Measurements from ENCODE around the gene RIMBP2.
"Not testable (repeated sequence)": the region's sequence is repeated elsewhere in the genome, so short reads cannot be mapped to it uniquely, and the experiment has no call there.

The RIMBP2 gene

DNA sequence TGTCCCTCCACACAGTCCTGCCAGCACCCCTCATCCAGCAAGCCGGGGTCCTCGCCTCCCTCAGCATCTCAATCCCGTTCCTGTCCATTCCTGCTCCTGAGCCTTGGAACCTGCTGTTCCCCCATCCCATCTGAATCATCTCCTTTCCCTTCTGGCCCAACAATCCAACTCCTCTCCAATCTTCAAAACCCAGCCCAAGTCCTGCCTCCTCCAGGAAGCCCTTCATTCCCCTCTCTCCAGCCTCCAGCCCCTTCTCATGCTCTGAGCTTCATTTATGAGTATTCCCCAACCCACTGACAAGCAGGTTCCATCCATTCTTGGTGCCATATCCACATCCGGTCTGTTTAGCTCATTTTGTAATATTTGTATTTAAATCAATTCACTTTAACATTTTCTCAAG lies 128.1 kb downstream of the RIMBP2 start:
- Histone ChIP-seq H3K4me1 (ENCODE audit: low read depth, poor library complexity, severe bottlenecking) (peaks cover 5% of the 10 kb centered on the region), H3K79me2 (ENCODE audit: insufficient read depth, low read depth) (no peaks in the 10 kb centered on the region), H3K4me2 (no peak overlapping the region), H3K36me3 (ENCODE audit: insufficient read depth) (no peaks in the 10 kb centered on the region), H3K27ac (no peak overlapping the region), H3K27me3 (ENCODE audit: insufficient read depth, low read depth) (no peaks in the 10 kb centered on the region), H3K4me3 (IDR thresholded peaks at IDR 0.05; ENCODE audit: insufficient read depth, low read depth, low read length) (no peak overlapping the region), H4K20me1 (ENCODE audit: insufficient read depth) (no peaks in the 10 kb centered on the region), H2AFZ (ENCODE audit: low read depth) (no peak overlapping the region), H3K9ac (no peak overlapping the region)
- TF ChIP-seq, protein P1, sequence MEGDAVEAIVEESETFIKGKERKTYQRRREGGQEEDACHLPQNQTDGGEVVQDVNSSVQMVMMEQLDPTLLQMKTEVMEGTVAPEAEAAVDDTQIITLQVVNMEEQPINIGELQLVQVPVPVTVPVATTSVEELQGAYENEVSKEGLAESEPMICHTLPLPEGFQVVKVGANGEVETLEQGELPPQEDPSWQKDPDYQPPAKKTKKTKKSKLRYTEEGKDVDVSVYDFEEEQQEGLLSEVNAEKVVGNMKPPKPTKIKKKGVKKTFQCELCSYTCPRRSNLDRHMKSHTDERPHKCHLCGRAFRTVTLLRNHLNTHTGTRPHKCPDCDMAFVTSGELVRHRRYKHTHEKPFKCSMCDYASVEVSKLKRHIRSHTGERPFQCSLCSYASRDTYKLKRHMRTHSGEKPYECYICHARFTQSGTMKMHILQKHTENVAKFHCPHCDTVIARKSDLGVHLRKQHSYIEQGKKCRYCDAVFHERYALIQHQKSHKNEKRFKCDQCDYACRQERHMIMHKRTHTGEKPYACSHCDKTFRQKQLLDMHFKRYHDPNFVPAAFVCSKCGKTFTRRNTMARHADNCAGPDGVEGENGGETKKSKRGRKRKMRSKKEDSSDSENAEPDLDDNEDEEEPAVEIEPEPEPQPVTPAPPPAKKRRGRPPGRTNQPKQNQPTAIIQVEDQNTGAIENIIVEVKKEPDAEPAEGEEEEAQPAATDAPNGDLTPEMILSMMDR (conservative IDR thresholded peaks at IDR 0.05; ENCODE audit: low read depth, low read length) = no peak

- H2AFZ ChIP-seq (ENCODE audit: low read depth); H3K79me2 ChIP-seq (ENCODE audit: insufficient read depth, low read depth); H3K27ac ChIP-seq; H3K4me3 ChIP-seq (IDR thresholded peaks at IDR 0.05; ENCODE audit: insufficient read depth, low read depth, low read length); H3K4me1 ChIP-seq (ENCODE audit: low read depth, poor library complexity, severe bottlenecking); H3K27me3 ChIP-seq (ENCODE audit: insufficient read depth, low read depth); H3K9ac ChIP-seq; H4K20me1 ChIP-seq (ENCODE audit: insufficient read depth); H3K4me2 ChIP-seq; H3K36me3 ChIP-seq (ENCODE audit: insufficient read depth): not testable (repeated sequence)
Measured at GRCh38 chr12:130584475-130584874, 131.6 kb downstream of the RIMBP2 start.

DNA sequence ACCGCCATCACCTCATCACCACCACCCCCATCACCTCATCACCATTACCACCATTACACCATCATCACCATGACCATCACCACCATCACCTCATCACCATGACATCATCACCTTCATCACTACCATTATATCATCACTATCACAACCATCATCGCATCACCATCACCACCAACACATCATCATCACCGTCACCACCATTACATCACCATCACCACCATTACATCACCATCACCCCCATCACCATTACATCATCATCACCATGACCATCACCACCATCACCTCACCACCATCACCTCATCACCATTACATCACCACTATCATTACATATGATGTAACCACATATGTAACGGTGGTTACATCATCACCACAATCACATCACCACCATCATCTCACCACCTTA lies 132.3 kb downstream of the RIMBP2 start:
- no peaks in the 10 kb centered on the region for H3K4me1 ChIP-seq (ENCODE audit: low read depth, poor library complexity, severe bottlenecking)
- no peaks in the 10 kb centered on the region for H3K79me2 ChIP-seq (ENCODE audit: insufficient read depth, low read depth)
- no peaks in the 10 kb centered on the region for H3K27me3 ChIP-seq (ENCODE audit: insufficient read depth, low read depth)
- H4K20me1 ChIP-seq (ENCODE audit: insufficient read depth) = no peaks in the 10 kb centered on the region
- no peak overlapping the region for H3K9ac ChIP-seq
- H2AFZ ChIP-seq (ENCODE audit: low read depth) = no peak overlapping the region
- H3K36me3 ChIP-seq (ENCODE audit: insufficient read depth) = no peaks in the 10 kb centered on the region
- H3K27ac ChIP-seq = no peak overlapping the region
- no peak overlapping the region for H3K4me2 ChIP-seq
- TF ChIP-seq, protein P1 (conservative IDR thresholded peaks at IDR 0.05; ENCODE audit: low read depth, low read length) = no peak
- H3K4me3 ChIP-seq (IDR thresholded peaks at IDR 0.05; ENCODE audit: insufficient read depth, low read depth, low read length) = no peak overlapping the region

DNA sequence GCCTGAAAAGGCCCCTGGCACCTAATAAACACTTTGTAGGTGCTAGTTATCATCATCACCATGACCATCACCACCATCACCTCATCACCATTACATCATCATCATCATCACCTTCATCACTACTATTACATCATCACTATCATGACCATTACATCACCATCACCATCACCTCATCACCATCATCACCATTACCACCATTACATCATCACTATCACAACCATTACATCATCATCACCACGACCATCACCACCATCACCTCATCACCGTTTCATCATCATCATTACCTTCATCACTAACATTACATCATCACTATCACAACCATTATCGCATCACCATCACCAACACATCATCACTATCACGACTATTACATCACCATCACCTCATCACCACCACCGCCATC lies 132.8 kb downstream of the RIMBP2 start:
- Histone ChIP-seq H3K79me2 (ENCODE audit: insufficient read depth, low read depth) (no peaks in the 10 kb centered on the region), H3K4me1 (ENCODE audit: low read depth, poor library complexity, severe bottlenecking) (no peaks in the 10 kb centered on the region), H3K36me3 (ENCODE audit: insufficient read depth) (no peaks in the 10 kb centered on the region), H3K4me2 (no peak overlapping the region), H3K4me3 (IDR thresholded peaks at IDR 0.05; ENCODE audit: insufficient read depth, low read depth, low read length) (no peak overlapping the region), H3K27me3 (ENCODE audit: insufficient read depth, low read depth) (no peaks in the 10 kb centered on the region), H4K20me1 (ENCODE audit: insufficient read depth) (no peaks in the 10 kb centered on the region), H2AFZ (ENCODE audit: low read depth) (no peak overlapping the region), H3K27ac (no peak overlapping the region), H3K9ac (no peak overlapping the region)
- TF ChIP-seq, protein P1 (conservative IDR thresholded peaks at IDR 0.05; ENCODE audit: low read depth, low read length) = no peak

GRCh38 chr12:130582286-130582685 lies 133.8 kb downstream of the RIMBP2 start:
- TF ChIP-seq, protein P1 (conservative IDR thresholded peaks at IDR 0.05; ENCODE audit: low read depth, low read length) = no peak
- H3K79me2 ChIP-seq (ENCODE audit: insufficient read depth, low read depth) = no peaks in the 10 kb centered on the region
- H4K20me1 ChIP-seq (ENCODE audit: insufficient read depth) = no peaks in the 10 kb centered on the region
- H3K27ac ChIP-seq = no peak overlapping the region
- H3K36me3 ChIP-seq (ENCODE audit: insufficient read depth) = no peaks in the 10 kb centered on the region
- no peaks in the 10 kb centered on the region for H3K4me1 ChIP-seq (ENCODE audit: low read depth, poor library complexity, severe bottlenecking)
- H3K9ac ChIP-seq = no peak overlapping the region
- no peak overlapping the region for H3K4me2 ChIP-seq
- H3K27me3 ChIP-seq (ENCODE audit: insufficient read depth, low read depth) = no peaks in the 10 kb centered on the region
- no peak overlapping the region for H2AFZ ChIP-seq (ENCODE audit: low read depth)
- H3K4me3 ChIP-seq (IDR thresholded peaks at IDR 0.05; ENCODE audit: insufficient read depth, low read depth, low read length) = no peak overlapping the region
